Cardiac muscle cell (in vitro differentiated cells and primary cell): ENCODE data around the gene FOCAD. TPM values are rescaled to one million over a fixed set of nuclear protein-coding genes. Genes with fewer than 3 reads are reported as not detected.

ENCODE experiments used
- DNase-seq, 2 donors: peaks; one replicate each; pipeline versions ENCODE4 v3.0.0 to v3.0.0-alpha.2; 2010 to 2017; ENCODE audit warnings: low read depth in 1 of 2, low spot score in 1 of 2
- H3K27ac ChIP-seq: fragments of 200-600 bp; sonication (generic); 2 replicates; pipeline ENCODE4 v1.5.1; 2016
- H3K27me3 ChIP-seq: fragments of 200-600 bp; sonication (generic); 2 replicates; pipeline ENCODE4 v1.6.0; 2016; ENCODE audit warnings: control low read depth
- H3K36me3 ChIP-seq: fragments of 200-600 bp; sonication (generic); 2 replicates; pipeline ENCODE4 v1.5.1; 2016; ENCODE audit warnings: control low read depth
- H3K4me1 ChIP-seq: fragments of 200-600 bp; sonication (generic); 2 replicates; pipeline ENCODE4 v1.8.1; 2017; ENCODE audit warnings: low read depth, mild to moderate bottlenecking, mixed run types
- H3K4me3 ChIP-seq: fragments of 200-600 bp; sonication (generic); 2 replicates; pipeline ENCODE4 v1.5.1; 2016; ENCODE audit warnings: mild to moderate bottlenecking
- H3K9me3 ChIP-seq: fragments of 200-600 bp; sonication (generic); 2 replicates; pipeline ENCODE4 v1.5.1; 2017; ENCODE audit warnings: low read depth, mild to moderate bottlenecking, control low read depth
- polyA plus RNA-seq: library from polyadenylated mRNA; unstranded; fragments of >200 nt; fragmentation: Nextera tagmentation; extraction: Ambion mirVana; gene quantifications from 2 replicates; pipeline ENCODE4 v1.2.1, GENCODE V29; 2016
- total RNA-seq: library from RNA; depleted of rRNA; stranded (reverse); fragments of >200 nt; gene quantifications from 2 replicates; pipeline ENCODE4 v1.2.3, GENCODE V29; 2016
- TF ChIP-seq, protein P1 (sequence below): IDR thresholded peaks from 2 replicates; pipeline ENCODE4 v1.5.1; 2012; ENCODE audit warnings: low read depth, mild to moderate bottlenecking, low read length

The FOCAD gene
- total and polyA plus RNA-seq, 2 experiments from 2014 or later: 32.9 to 57.0 TPM

DNA sequence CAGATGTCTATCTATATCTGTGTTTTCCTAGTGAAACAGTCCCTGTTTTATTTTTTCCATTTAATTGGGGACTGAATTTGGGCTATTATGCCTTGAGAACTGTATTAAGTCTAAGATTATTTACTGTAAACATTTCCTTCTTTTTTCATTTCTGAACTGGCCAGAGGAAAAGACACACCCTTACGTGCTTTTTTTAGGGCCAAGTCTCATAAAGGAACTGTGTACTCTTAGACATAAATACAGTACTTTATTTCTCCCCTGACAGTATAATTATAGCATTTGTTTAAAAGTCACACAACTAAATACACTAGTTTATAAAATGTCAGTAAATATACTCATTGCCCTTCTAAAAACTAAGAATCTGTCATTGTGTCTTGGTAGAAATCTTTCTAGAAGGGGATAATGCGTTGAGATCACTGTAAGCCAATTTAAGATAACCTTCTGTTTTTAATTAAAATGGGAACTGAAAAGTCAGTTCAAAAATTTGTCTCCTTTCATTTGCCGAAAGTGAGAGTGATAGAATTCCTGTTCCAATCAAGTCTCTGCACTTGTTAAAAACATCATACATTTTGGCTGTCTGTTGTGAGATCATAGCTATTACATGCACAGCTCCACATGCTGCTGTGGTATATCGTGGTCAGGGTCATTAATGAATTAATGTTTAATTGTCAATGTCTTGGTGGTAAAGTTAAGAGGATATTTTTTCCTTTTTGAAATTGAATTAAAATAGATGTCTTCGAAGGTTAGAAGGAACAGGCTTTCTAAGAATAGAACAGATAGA is 132.1 kb downstream of the FOCAD start:
- H3K9me3 ChIP-seq: no peaks in the 10 kb centered on the region
- no peak overlapping the region for H3K4me3 ChIP-seq
- H3K4me1 ChIP-seq: peaks cover 5% of the 10 kb centered on the region
- no peaks in the 10 kb centered on the region for H3K27me3 ChIP-seq
- H3K36me3 ChIP-seq: no peaks in the 10 kb centered on the region
- DNase-seq: no peak
- H3K27ac ChIP-seq: peak overlapping the region; percentile 23
- TF ChIP-seq, protein P1, sequence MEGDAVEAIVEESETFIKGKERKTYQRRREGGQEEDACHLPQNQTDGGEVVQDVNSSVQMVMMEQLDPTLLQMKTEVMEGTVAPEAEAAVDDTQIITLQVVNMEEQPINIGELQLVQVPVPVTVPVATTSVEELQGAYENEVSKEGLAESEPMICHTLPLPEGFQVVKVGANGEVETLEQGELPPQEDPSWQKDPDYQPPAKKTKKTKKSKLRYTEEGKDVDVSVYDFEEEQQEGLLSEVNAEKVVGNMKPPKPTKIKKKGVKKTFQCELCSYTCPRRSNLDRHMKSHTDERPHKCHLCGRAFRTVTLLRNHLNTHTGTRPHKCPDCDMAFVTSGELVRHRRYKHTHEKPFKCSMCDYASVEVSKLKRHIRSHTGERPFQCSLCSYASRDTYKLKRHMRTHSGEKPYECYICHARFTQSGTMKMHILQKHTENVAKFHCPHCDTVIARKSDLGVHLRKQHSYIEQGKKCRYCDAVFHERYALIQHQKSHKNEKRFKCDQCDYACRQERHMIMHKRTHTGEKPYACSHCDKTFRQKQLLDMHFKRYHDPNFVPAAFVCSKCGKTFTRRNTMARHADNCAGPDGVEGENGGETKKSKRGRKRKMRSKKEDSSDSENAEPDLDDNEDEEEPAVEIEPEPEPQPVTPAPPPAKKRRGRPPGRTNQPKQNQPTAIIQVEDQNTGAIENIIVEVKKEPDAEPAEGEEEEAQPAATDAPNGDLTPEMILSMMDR: no peak

DNA sequence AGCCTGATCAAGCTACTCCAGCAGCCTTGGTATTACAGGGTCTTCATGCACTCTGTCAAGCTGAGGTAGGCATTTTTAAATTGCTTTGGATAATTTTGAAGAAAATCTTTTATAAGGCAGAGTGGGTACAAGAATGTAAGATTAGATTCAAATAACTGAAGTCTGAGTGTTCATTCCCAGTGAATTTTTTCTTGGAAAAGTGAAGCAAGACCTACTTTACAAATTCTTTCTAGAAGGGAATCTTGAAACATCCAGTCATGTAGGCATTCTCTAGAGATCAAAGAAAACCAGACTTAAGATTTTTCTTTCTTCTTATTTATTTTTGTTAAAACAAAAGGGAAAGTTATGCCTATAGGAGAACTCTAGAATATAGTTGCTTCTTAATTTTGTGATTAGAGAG is 139.0 kb downstream of the FOCAD start:
- Histone ChIP-seq H3K27ac (no peak overlapping the region), H3K27me3 (no peaks in the 10 kb centered on the region), H3K36me3 (peaks cover 3% of the 10 kb centered on the region), H3K4me3 (no peak overlapping the region), H3K4me1 (peaks cover 5% of the 10 kb centered on the region), H3K9me3 (no peaks in the 10 kb centered on the region)
- DNase-seq: peak in 1 of 2 donors; percentile 25
- TF ChIP-seq, protein P1: no peak

DNA sequence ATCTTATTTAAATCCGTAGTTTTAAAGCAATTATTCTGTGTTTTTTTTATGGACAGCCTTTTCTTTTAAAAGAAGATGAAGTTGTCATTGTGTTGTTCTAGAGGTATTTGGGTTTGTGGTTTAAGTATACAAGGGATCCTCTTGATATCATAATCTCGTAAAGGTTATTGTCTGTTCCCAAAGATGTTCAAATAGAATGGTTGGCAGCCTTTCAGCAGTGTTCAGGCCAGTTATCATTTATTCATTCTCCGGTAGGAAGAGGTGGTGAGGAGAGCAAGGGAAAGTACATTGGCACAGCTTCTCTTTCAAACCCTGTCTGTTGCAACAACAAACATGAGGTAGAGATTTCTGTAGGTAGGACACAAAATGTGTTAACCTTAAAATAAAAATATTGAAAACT is 147.0 kb downstream of the FOCAD start:
- Histone ChIP-seq H3K36me3 (no peaks in the 10 kb centered on the region), H3K27ac (no peak overlapping the region), H3K4me3 (no peak overlapping the region), H3K4me1 (no peaks in the 10 kb centered on the region), H3K9me3 (no peaks in the 10 kb centered on the region), H3K27me3 (no peaks in the 10 kb centered on the region)
- TF ChIP-seq, protein P1: no peak
- no peak for DNase-seq

DNA sequence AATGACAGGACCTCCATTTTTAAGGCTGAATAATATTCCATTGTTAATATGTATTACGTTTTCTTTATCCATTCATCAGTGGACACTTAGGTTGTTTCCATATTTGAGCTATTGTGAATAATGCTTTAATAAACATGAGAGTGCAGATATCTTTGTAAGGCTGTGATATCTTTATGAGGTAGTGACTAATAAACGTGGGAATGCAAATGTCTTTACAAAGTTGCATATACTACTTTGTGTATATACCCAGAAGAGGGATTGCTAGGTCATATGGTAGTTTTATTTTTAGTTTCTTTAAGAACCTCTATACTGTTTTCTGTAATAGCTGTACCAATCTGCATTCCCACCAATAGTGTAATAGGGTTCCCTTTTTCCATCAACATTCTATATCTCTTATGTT is 148.7 kb downstream of the FOCAD start:
- H3K27me3 ChIP-seq: no peaks in the 10 kb centered on the region
- peak in 1 of 2 donors; percentile 18 for DNase-seq
- H3K36me3 ChIP-seq: no peaks in the 10 kb centered on the region
- H3K27ac ChIP-seq: no peak overlapping the region
- no peaks in the 10 kb centered on the region for H3K9me3 ChIP-seq
- TF ChIP-seq, protein P1: no peak
- no peak overlapping the region for H3K4me3 ChIP-seq
- no peaks in the 10 kb centered on the region for H3K4me1 ChIP-seq

DNA sequence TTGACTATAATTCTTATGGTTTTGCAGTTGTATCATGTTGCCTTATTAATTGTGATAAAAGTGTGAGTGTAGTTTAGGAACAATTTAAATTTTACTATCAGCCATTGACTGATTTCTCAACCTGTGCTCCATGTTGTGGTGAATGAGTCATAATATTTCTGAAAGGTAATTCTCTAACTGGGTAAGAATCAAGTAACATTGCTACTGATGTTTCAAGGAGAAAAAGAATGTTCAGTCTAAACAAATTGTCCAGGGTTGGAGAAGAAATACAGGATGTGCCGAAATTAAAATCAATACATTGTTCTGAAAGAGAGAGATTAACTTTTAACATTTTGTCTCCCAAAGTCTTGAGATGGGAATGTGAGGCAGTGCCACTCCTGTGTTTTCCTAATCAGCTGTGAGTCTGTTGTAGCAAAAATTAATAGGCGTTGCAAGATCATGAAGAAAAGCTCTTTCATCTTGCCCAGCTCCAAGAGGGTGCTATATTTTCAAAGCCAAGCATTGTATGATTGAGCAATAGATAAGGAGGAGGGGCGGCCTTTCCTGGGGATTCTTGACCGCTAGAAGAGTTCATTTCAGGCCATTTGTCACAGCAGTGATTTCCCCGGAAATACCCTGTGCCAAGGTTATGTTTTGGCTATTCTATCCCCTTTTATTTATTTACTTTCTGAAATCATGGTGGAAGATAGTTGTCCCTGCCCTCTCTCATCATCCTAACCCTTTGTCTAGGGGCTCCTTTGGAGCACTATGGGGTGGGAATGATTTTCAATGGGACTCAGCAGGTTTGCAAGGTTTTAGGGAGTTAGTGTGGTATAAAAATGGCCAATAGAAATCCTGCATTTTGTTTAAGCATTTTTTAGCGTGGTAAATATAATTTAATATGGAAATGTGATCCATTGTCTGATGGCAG is 151.6 kb downstream of the FOCAD start:
- Histone ChIP-seq H3K9me3 (no peaks in the 10 kb centered on the region), H3K4me1 (no peaks in the 10 kb centered on the region), H3K4me3 (no peak overlapping the region), H3K36me3 (no peaks in the 10 kb centered on the region), H3K27me3 (no peaks in the 10 kb centered on the region), H3K27ac (no peak overlapping the region)
- TF ChIP-seq, protein P1: no peak
- DNase-seq: peak in 1 of 2 donors; percentile 64
